ENCODE results near the gene STX2. TPM values are rescaled to one million over a fixed set of nuclear protein-coding genes. Genes with fewer than 3 reads are reported as not detected.
"Not testable (repeated sequence)": the region's sequence is repeated elsewhere in the genome, so short reads cannot be mapped to it uniquely, and the experiment has no call there.

STX2 gene
- total RNA-seq (2012; rRNA removed): 27.6 and 29.9 TPM in 2 replicates

GRCh38 chr12:130838951-130839769, at the start of gene STX2:
Gene STX2 (minus strand): TSS chr12:130839250. CDS start chr12:130839099, 151 bp downstream.
- H3K4me2 ChIP-seq (ENCODE audit: low read length): peak within 1 kb of the TSS; percentile 84
- H3K9ac ChIP-seq (ENCODE audit: low read depth, low read length): peak within 1 kb of the TSS; percentile 85
- peaks cover 14% of the 10 kb centered on the region for H3K4me1 ChIP-seq (ENCODE audit: control insufficient read depth, insufficient read depth, low read length)
- no peaks in the 10 kb centered on the region for H3K9me3 ChIP-seq (replicated peaks; ENCODE audit: low read length)
- peak within 1 kb of the TSS; percentile 91 for H3K4me3 ChIP-seq (ENCODE audit: low read length)
- H3K27me3 ChIP-seq (ENCODE audit: control insufficient read depth, insufficient read depth, low read length): no peaks in the 10 kb centered on the region
- peaks cover 2% of the 10 kb centered on the region for H3K36me3 ChIP-seq (ENCODE audit: insufficient read depth, low read length)

GRCh38 chr12:130887190-130887589, 48.1 kb upstream of the STX2 start:
- H3K4me1 ChIP-seq (ENCODE audit: control insufficient read depth, insufficient read depth, low read length); H3K36me3 ChIP-seq (ENCODE audit: insufficient read depth, low read length); H3K9ac ChIP-seq (ENCODE audit: low read depth, low read length); H3K4me2 ChIP-seq (ENCODE audit: low read length); H3K9me3 ChIP-seq (replicated peaks; ENCODE audit: low read length); H3K4me3 ChIP-seq (ENCODE audit: low read length); H3K27me3 ChIP-seq (ENCODE audit: control insufficient read depth, insufficient read depth, low read length): not testable (repeated sequence)

- Histone ChIP-seq H3K4me2 (ENCODE audit: low read length) (no peak overlapping the region), H3K9me3 (replicated peaks; ENCODE audit: low read length) (no peaks in the 10 kb centered on the region), H3K9ac (ENCODE audit: low read depth, low read length) (no peak overlapping the region), H3K27me3 (ENCODE audit: control insufficient read depth, insufficient read depth, low read length) (no peaks in the 10 kb centered on the region), H3K4me3 (ENCODE audit: low read length) (no peak overlapping the region), H3K4me1 (ENCODE audit: control insufficient read depth, insufficient read depth, low read length) (peaks cover 7% of the 10 kb centered on the region), H3K36me3 (ENCODE audit: insufficient read depth, low read length) (peaks cover 14% of the 10 kb centered on the region)
Observed at GRCh38 chr12:130881548-130881947, 42.5 kb upstream of the STX2 start.

- Histone ChIP-seq H3K4me3 (ENCODE audit: low read length) (no peak overlapping the region), H3K27me3 (ENCODE audit: control insufficient read depth, insufficient read depth, low read length) (no peaks in the 10 kb centered on the region), H3K9ac (ENCODE audit: low read depth, low read length) (no peak overlapping the region), H3K36me3 (ENCODE audit: insufficient read depth, low read length) (peaks cover 19% of the 10 kb centered on the region), H3K4me1 (ENCODE audit: control insufficient read depth, insufficient read depth, low read length) (peaks cover 7% of the 10 kb centered on the region), H3K4me2 (ENCODE audit: low read length) (no peak overlapping the region), H3K9me3 (replicated peaks; ENCODE audit: low read length) (no peaks in the 10 kb centered on the region)
Observed at GRCh38 chr12:130881046-130881445, 42.0 kb upstream of the STX2 start.

- peak overlapping the region; percentile 70 for H3K4me2 ChIP-seq (ENCODE audit: low read length)
- H3K27me3 ChIP-seq (ENCODE audit: control insufficient read depth, insufficient read depth, low read length): no peaks in the 10 kb centered on the region
- H3K4me1 ChIP-seq (ENCODE audit: control insufficient read depth, insufficient read depth, low read length): peaks cover 7% of the 10 kb centered on the region
- H3K4me3 ChIP-seq (ENCODE audit: low read length): peak overlapping the region; percentile 56
- H3K36me3 ChIP-seq (ENCODE audit: insufficient read depth, low read length): peaks cover 25% of the 10 kb centered on the region
- no peak overlapping the region for H3K9ac ChIP-seq (ENCODE audit: low read depth, low read length)
- no peaks in the 10 kb centered on the region for H3K9me3 ChIP-seq (replicated peaks; ENCODE audit: low read length)
Observed at GRCh38 chr12:130880411-130880885, 41.4 kb upstream of the STX2 start.

- peak overlapping the region; percentile 70 for H3K4me2 ChIP-seq (ENCODE audit: low read length)
- H3K4me1 ChIP-seq (ENCODE audit: control insufficient read depth, insufficient read depth, low read length): peaks cover 8% of the 10 kb centered on the region
- H3K4me3 ChIP-seq (ENCODE audit: low read length): peak overlapping the region; percentile 56
- no peaks in the 10 kb centered on the region for H3K9me3 ChIP-seq (replicated peaks; ENCODE audit: low read length)
- no peaks in the 10 kb centered on the region for H3K27me3 ChIP-seq (ENCODE audit: control insufficient read depth, insufficient read depth, low read length)
- H3K36me3 ChIP-seq (ENCODE audit: insufficient read depth, low read length): peaks cover 31% of the 10 kb centered on the region
- no peak overlapping the region for H3K9ac ChIP-seq (ENCODE audit: low read depth, low read length)
Observed at GRCh38 chr12:130879781-130880389, 40.8 kb upstream of the STX2 start.

- Histone ChIP-seq H3K36me3 (ENCODE audit: insufficient read depth, low read length) (peaks cover 37% of the 10 kb centered on the region), H3K4me2 (ENCODE audit: low read length) (peak overlapping the region; percentile 70), H3K4me1 (ENCODE audit: control insufficient read depth, insufficient read depth, low read length) (peaks cover 14% of the 10 kb centered on the region), H3K27me3 (ENCODE audit: control insufficient read depth, insufficient read depth, low read length) (no peaks in the 10 kb centered on the region), H3K9ac (ENCODE audit: low read depth, low read length) (no peak overlapping the region), H3K4me3 (ENCODE audit: low read length) (no peak overlapping the region), H3K9me3 (replicated peaks; ENCODE audit: low read length) (no peaks in the 10 kb centered on the region)
Observed at GRCh38 chr12:130879212-130879686, 40.2 kb upstream of the STX2 start.

- Histone ChIP-seq H3K27me3 (ENCODE audit: control insufficient read depth, insufficient read depth, low read length) (no peaks in the 10 kb centered on the region), H3K4me2 (ENCODE audit: low read length) (no peak overlapping the region), H3K36me3 (ENCODE audit: insufficient read depth, low read length) (peaks cover 45% of the 10 kb centered on the region), H3K9ac (ENCODE audit: low read depth, low read length) (no peak overlapping the region), H3K4me1 (ENCODE audit: control insufficient read depth, insufficient read depth, low read length) (peaks cover 22% of the 10 kb centered on the region), H3K4me3 (ENCODE audit: low read length) (no peak overlapping the region), H3K9me3 (replicated peaks; ENCODE audit: low read length) (no peaks in the 10 kb centered on the region)
Observed at GRCh38 chr12:130878193-130879185, 39.4 kb upstream of the STX2 start.

- Histone ChIP-seq H3K9ac (ENCODE audit: low read depth, low read length) (no peak overlapping the region), H3K27me3 (ENCODE audit: control insufficient read depth, insufficient read depth, low read length) (no peaks in the 10 kb centered on the region), H3K4me3 (ENCODE audit: low read length) (no peak overlapping the region), H3K4me2 (ENCODE audit: low read length) (no peak overlapping the region), H3K36me3 (ENCODE audit: insufficient read depth, low read length) (peaks cover 55% of the 10 kb centered on the region), H3K9me3 (replicated peaks; ENCODE audit: low read length) (no peaks in the 10 kb centered on the region), H3K4me1 (ENCODE audit: control insufficient read depth, insufficient read depth, low read length) (peaks cover 24% of the 10 kb centered on the region)
Observed at GRCh38 chr12:130877333-130877732, 38.3 kb upstream of the STX2 start.

GRCh38 chr12:130876758-130877157, 37.7 kb upstream of the STX2 start:
- Histone ChIP-seq H3K4me2 (ENCODE audit: low read length) (no peak overlapping the region), H3K36me3 (ENCODE audit: insufficient read depth, low read length) (peaks cover 55% of the 10 kb centered on the region), H3K4me1 (ENCODE audit: control insufficient read depth, insufficient read depth, low read length) (peaks cover 24% of the 10 kb centered on the region), H3K4me3 (ENCODE audit: low read length) (no peak overlapping the region), H3K27me3 (ENCODE audit: control insufficient read depth, insufficient read depth, low read length) (no peaks in the 10 kb centered on the region), H3K9ac (ENCODE audit: low read depth, low read length) (no peak overlapping the region), H3K9me3 (replicated peaks; ENCODE audit: low read length) (no peaks in the 10 kb centered on the region)

GRCh38 chr12:130876297-130876696, 37.2 kb upstream of the STX2 start:
- Histone ChIP-seq H3K4me2 (ENCODE audit: low read length) (no peak overlapping the region), H3K9me3 (replicated peaks; ENCODE audit: low read length) (no peaks in the 10 kb centered on the region), H3K4me1 (ENCODE audit: control insufficient read depth, insufficient read depth, low read length) (peaks cover 24% of the 10 kb centered on the region), H3K4me3 (ENCODE audit: low read length) (no peak overlapping the region), H3K36me3 (ENCODE audit: insufficient read depth, low read length) (peaks cover 55% of the 10 kb centered on the region), H3K9ac (ENCODE audit: low read depth, low read length) (no peak overlapping the region), H3K27me3 (ENCODE audit: control insufficient read depth, insufficient read depth, low read length) (no peaks in the 10 kb centered on the region)
